Endothelial cell of umbilical vein (primary cell): ENCODE measurements around the gene PLPPR5.

Experiments used
- EZH2 ChIP-seq: IDR thresholded peaks from 2 replicates; pipeline ENCODE4 v1.6.1; 2012; ENCODE audit warnings: borderline replicate concordance, low read depth, mild to moderate bottlenecking, moderate library complexity, low read length, inconsistent platforms; ENCODE audit not compliant: severe bottlenecking
- GATA2 ChIP-seq: IDR thresholded peaks from 2 replicates; pipeline ENCODE4 v1.7.0; 2011; ENCODE audit warnings: low read depth, mild to moderate bottlenecking, moderate library complexity, mixed read lengths, low read length; ENCODE audit not compliant: insufficient read length, insufficient read depth
- JUN ChIP-seq: IDR thresholded peaks from 2 replicates; pipeline ENCODE4 v1.6.1; 2011; ENCODE audit warnings: borderline replicate concordance, low read depth; ENCODE audit not compliant: insufficient read length, insufficient read depth
- MYC ChIP-seq: IDR thresholded peaks from one replicate; pipeline ENCODE4 v1.6.1; 2011; ENCODE audit warnings: mild to moderate bottlenecking, low read depth, low read length
- POLR2A ChIP-seq: IDR thresholded peaks from 2 replicates; pipeline ENCODE4 v1.6.1; 2012; ENCODE audit warnings: low read depth, mild to moderate bottlenecking, control low read depth, low read length
- POLR2AphosphoS5 ChIP-seq: IDR thresholded peaks from 2 replicates; pipeline ENCODE4 v1.6.1; 2012; ENCODE audit warnings: low read depth, mild to moderate bottlenecking, control low read depth, low read length, moderate library complexity; ENCODE audit not compliant: insufficient read depth
- TF ChIP-seq, protein P1 (sequence below), 2 donors: IDR thresholded peaks; 1 replicate in 1 of 2; 2 replicates in 1 of 2; pipeline ENCODE4 v1.5.1; 2011; ENCODE audit warnings: low read length in 2 of 2, mild to moderate bottlenecking in 2 of 2, moderate library complexity in 2 of 2, control low read depth in 1 of 2, inconsistent platforms in 1 of 2, low read depth in 1 of 2; ENCODE audit not compliant: insufficient read depth in 1 of 2; ENCODE audit errors: extremely low read depth in 1 of 2

- TF ChIP-seq, protein P1, sequence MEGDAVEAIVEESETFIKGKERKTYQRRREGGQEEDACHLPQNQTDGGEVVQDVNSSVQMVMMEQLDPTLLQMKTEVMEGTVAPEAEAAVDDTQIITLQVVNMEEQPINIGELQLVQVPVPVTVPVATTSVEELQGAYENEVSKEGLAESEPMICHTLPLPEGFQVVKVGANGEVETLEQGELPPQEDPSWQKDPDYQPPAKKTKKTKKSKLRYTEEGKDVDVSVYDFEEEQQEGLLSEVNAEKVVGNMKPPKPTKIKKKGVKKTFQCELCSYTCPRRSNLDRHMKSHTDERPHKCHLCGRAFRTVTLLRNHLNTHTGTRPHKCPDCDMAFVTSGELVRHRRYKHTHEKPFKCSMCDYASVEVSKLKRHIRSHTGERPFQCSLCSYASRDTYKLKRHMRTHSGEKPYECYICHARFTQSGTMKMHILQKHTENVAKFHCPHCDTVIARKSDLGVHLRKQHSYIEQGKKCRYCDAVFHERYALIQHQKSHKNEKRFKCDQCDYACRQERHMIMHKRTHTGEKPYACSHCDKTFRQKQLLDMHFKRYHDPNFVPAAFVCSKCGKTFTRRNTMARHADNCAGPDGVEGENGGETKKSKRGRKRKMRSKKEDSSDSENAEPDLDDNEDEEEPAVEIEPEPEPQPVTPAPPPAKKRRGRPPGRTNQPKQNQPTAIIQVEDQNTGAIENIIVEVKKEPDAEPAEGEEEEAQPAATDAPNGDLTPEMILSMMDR (IDR thresholded peaks at IDR 0.05; ENCODE audit: extremely low read depth in 1 of 2, insufficient read depth in 1 of 2, low read depth in 1 of 2, low read length in 2 of 2): no peak
- TF ChIP-seq POLR2AphosphoS5 (no peak), EZH2 (no peak), GATA2 (no peak), POLR2A (no peak), MYC (no peak), JUN (no peak)
These were observed 79.7 kb downstream of the PLPPR5 start for GRCh38 chr1:98924977-98925376.
